DMS153 (cell line): ENCODE measurements around the gene POLG2.
"Not testable (repeated sequence)": the region's sequence is repeated elsewhere in the genome, so short reads cannot be mapped to it uniquely, and the experiment has no call there.

Experiments
- DNase-seq: peaks from one replicate; lab custom pipeline; 2025; lab: John Stamatoyannopoulos, UW

The POLG2 gene

DNA sequence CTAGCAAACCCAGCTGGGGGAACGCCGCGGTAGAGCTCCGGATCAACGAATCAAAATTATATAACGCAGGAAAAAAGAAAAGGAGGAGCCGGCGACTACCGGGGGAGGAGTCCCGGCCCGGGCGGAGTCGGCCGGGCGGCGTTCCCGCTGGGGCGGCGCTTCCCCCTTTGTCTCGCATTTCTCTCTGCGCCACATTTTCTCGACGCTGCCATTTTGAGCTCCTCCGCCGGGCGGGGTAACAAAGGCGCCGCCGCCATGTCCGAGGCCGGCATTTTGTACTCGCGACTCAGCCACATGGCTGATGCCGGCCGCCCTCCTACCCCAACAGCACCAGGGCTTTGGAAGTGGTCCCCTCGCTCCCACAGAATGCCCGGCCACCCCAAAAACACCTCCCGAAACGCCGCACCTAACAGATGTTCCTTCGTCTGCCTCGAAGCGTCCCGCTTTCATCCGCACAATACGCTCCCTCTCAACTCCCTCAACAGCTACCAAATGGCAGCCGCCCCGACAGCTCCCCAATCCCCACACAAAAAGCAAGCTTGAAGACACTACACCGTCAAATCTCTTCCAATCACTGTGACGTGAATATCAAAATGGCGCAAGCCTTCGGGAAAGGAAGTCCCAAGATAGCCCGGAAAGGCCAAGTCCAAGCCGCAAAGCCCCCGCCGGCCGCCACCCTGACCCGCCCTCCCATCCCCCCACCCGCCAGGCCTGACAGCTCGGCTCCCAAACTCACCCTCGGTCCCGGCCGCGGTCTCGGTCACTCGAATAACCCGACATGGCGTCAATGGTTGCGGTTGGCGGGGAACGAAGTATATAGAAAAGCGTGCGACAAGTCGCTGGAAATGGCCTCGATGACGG, 8.7 kb upstream of the POLG2 start:
- DNase-seq = peak; percentile 76

- DNase-seq = no peak
These were observed 8.0 kb upstream of the POLG2 start for GRCh38 chr17:64504769-64505339.

GRCh38 chr17:64503821-64504768, 7.2 kb upstream of the POLG2 start:
- no peak for DNase-seq

GRCh38 chr17:64503341-64503740, 6.5 kb upstream of the POLG2 start:
- DNase-seq = no peak

DNA sequence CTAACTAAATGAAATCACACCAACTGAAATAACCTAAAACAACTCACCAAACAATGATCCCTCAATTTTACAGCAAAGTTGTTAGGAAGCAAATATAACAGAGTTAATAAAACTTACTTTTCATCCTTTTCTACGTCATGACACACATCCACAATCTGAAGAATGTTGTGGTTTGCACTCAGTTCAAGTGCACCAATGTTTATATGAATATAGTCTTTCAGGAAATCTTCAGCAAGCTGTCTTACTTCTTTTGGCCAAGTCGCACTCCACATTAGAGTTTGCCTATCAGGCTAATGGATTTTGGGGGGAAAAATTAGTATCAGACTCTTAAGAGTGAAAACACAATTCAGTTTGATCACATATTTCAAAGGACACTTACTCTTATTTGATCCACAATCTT, 6.0 kb upstream of the POLG2 start:
- no peak for DNase-seq

DNA sequence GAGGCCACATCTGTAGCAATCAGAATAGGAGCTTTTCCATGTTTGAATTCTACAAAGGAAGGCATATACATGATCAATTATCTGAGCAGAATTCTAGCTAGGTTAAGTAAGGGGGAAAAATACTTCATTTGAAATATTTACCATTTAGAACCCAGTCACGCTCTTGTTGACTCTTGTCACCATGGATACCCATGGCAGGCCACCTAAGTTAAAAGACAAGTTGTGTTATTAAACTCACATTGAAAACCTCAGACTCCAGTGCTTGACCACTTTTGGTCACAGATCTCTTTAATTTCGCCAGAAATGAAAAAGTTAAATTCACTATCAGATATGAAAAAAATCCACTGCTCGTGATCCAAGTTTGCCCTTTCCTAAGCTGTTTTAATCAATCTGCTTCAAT, 5.2 kb upstream of the POLG2 start:
- DNase-seq = no peak

GRCh38 chr17:64500862-64501765, 4.3 kb upstream of the POLG2 start:
- DNase-seq = no peak

GRCh38 chr17:64500487-64500859, 3.6 kb upstream of the POLG2 start:
- DNase-seq = no peak

DNA sequence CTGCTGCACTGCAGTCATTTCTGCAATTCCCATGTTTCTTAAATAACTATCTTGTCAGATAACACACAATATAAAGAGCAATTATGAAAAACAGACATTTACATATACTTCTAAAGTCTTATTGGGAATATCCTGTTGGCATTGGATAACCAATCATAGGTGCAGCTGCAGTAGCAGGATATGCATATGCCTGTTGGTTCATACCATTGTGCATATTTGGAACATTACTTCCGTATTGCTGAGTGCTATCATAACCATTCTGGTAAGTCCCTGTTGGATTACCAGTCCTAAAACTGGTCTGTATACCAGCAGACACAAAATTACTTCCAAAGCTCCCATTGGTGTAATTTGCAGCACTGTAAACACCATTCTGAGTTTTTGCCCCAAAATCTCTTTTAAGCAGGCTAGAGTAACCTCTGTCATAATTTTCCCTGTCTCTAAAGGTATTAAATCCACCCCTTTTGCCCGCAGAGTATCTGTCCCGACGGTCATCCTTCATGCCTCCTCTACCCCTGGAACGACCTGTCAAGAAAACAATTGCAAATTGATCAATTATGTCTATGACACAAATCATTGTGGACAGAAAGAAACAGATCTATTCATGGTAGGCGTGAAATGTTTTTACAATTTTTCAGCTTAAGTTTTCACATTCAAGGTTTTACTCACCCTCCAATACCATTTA, 3.1 kb upstream of the POLG2 start:
- DNase-seq = no peak

DNA sequence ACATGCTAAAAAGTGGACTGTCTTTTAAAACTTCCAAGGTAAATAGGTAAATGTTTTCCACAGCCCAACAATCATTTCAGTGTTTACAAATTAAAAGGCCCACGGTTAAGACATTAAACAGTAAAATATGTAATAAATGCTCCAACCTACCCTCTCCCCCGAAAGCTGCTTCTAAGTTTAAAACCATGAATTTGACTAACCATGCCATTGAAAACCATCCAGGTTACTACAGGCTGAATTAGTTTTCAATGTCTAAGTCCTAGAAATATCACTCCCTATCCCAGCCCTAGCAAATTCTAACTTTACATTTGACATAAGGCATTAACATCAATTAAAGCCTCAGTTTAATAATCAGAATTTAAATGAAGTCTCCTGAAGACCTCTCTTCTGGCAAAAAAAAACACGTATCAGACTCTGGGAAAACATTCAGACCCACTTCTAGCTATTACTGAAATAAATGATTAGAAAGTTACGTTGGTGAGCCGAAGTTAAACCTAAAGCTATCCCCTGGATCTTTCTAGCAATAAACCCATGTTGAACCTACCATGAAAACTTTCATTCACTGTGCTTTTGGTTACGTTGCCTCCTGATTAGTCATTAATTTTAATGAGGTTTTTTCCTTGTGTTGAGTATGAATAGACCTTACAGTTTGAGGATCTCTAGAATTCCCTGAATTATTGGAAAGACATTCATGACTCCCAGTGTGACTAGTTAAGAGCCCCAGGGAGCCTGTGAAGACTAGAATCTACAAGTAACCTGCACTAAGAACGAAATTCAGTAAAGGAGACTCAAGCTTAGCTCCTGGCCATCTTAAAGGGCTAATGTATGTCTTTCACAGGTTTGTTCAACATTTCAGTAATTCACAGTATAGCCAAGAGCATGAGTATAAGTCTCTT, 1.7 kb upstream of the POLG2 start:
- DNase-seq = no peak

GRCh38 chr17:64497565-64498035, 746 bp upstream of the POLG2 start:
- DNase-seq = no peak

DNA sequence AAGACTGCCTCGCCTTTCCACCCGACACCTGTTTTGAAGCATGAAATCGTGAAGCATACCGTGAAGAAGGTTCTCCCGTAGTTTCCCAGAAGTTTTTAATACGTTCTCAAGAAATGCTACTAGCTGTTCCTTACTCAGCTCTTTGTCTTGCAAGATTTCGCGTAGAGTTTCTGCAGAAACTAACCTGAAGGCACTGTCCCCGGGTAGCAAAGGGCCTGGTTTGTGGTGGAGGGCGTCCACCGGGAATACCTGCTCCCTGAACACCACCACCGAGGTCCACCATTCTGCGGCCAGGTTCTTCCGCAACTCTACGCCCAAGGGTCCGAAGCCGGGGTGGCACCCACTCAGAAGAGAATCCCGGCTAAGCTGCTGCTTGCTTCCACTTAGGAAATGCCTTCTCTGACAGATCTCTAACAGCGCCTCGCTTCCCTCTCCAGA, 487 bp downstream of the POLG2 start:
- DNase-seq = no peak

- not testable (repeated sequence) for DNase-seq
These were observed 1.6 kb downstream of the POLG2 start for GRCh38 chr17:64495300-64495699.

GRCh38 chr17:64494121-64494520, 2.7 kb downstream of the POLG2 start:
- no peak for DNase-seq

- no peak for DNase-seq
These were observed 4.3 kb downstream of the POLG2 start for GRCh38 chr17:64492481-64493109.

DNA sequence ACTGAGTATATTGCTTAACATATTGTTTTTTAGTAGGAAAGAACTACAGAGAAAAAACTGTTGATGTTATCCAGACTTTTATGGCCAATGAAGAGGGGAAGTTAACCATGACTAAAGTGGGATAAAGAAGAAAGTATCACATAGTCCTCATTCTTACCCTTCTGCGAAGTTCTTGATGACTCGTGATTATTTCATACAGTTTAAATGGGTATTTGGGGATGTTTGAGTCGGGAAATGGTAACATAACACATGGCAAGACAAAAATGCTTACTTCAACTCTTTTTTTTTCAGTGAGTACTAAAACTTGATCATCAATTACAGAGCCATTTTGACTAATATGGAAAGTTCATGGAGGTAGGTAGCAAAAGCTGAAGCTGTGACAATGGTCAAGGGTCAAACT, 4.9 kb downstream of the POLG2 start:
- no peak for DNase-seq

DNA sequence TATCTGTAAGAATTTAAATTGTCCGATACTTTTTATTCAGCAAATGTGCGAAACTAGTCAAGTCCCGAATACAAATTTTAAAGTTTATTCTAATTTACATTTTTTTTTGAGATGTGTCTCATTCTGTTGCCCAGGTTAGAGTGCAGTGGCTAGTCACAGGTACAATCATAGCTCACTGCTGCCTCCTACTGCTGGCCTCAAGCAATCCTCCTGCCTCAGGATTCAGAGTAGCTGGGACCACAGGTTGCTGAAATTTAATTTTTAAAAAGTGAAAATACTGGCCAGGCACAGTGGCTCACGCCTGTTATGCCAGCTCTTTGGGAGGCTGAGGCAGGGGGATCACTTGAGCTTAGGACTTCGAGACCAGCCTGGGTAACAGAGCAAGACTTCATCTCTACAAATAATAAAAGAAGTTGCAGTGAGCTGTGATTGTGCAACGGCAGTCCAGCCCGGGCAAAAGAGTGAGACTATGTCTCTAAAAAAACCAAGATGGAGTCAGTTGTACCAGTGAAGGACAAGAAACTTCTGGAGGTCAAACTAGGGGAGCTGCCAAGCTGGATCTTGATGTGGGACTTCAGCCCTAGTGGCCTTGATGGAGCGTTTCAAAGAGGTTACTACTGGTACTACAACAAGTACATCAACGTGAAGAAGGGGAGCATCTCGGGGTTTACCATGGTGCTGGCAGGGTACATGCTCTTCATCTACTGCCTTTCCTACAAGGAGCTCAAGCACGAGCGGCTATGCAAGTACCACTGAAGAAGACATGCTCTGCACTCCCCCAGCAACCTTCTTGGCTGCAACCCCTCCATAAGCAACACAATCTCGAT, 5.6 kb downstream of the POLG2 start:
- no peak for DNase-seq

- DNase-seq = no peak
These were observed 8.6 kb downstream of the POLG2 start for GRCh38 chr17:64488301-64488700.
